Measurements from ENCODE around the gene OCIAD2.
"Not testable (repeated sequence)": the region's sequence is repeated elsewhere in the genome, so short reads cannot be mapped to it uniquely, and the experiment has no call there.

OCIAD2 gene, protein sequence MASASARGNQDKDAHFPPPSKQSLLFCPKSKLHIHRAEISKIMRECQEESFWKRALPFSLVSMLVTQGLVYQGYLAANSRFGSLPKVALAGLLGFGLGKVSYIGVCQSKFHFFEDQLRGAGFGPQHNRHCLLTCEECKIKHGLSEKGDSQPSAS

DNA sequence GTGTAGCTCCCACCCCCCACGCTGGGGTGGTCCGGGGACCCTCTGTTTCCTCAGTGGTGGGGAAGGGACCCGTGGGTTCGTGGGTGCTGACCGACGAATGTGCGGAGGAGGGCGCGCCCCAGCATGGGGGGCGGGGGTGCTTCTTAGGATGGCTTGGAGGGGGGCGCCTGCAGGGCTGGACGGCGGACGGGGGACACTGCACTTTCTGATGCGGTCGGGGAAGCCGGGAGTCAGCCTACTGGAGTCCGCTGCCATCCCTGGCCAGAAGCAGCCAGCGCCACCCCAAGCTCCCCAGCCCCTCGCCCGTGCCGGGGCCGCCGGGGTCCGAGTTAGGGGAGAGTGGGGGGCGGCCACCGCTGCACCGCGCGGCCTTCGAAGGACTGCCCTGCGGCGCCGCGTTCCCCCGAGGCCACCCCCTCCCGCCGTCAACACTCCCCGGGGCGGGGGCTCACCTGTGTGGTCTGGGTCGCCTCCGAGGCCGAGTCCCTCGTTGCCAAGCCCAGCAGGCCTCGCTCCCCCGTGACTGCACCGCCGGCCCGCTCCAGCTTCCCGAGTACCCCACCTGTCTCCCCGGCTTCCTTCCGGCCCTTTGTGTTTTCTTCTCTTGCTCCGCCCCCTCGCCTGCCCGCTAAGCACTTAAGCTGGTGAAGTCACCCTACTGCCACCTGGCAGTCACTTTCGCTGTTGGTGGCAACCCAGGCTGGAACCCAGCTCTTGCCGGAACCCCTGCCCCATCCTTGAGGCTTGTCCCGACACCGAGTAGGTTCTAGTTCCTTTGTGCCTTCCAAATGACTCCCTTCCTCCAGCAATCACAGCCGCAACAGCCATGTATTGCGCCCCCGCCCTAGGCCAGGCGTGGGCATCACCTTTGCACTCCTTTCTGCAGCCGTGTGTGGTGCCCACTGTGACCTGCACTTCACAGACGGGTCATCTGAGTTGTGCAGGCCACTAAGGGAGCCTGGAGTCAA is at the start of gene OCIAD2:
Gene OCIAD2 (minus strand): TSS at position 569 of the 968 bp plus-strand sequence. CDS start 2,225 bp downstream, outside the sequence.
- no peak for DNase-seq (ENCODE audit: low read depth)

DNA sequence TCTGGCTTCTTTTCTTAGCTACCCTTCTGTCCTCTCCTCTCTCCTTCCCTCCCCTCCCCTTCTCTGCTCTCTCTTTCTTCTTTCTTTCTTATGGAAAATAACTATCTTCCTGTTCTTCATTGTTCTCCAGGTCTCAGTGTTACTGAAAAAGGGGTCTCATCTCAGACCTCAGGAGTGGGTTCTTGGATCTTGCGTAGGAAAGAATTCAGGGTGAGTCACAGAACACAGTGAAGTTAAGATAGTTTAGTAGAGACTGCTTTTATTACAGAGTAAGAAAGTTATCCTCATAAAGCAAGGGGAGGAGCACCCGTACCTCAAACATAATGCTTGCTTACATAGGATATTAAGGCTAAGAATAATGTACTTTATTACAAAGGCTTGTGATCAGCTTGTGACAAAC is 47.7 kb upstream of the OCIAD2 start:
- no peak for DNase-seq (ENCODE audit: low read depth)

DNA sequence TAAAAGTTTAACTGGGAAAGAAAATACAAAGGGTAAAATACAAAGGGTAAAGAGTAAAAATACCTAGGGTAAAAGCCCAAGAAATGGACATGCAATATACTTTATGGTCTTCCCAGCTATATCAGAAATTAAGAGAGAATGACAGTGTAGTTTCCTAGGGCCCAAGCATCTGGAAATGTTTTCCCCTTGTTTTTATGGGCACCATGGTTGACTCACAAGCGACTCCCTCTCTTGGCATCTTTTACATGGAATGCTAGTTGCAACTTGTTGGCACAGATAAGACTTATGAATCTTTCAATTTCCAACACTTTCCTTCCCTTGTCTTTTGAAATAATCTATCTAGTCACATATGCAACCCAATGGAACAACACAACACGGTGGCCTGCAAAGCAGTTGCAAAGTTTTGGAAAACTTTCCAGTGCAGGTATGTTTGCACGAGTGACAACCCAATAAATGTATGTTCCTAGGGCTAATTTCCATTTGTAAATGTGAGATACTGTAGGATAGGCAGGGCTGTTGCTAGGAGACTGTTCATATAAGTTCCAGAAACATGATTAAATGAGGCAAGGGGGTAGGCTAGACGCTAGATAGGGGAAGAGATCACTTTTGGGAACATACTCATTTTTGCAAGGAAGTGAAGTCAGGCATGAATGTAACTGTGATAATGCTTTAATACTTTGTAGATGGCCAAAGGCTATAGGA is 43.1 kb upstream of the OCIAD2 start:
- DNase-seq (ENCODE audit: low read depth): peak; percentile 41

DNA sequence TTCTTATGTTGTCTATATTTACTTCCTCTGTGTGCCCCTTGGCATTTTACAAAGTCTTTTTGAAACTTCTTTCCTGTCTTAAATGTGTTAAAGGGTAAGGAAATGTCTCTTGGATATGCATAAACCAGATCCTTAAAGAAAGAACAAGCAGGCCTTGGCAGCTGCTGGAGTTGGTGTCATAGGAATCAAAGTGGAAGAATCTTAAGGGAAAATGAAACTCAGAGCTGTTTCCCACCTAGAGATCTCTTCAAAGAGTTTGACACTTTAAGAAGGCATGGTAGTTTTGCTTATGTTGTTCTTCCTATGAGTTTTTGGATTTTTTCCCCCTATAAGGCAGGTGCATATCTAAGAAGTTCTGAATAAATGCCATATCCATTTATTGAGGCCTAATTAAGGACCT is 42.5 kb upstream of the OCIAD2 start:
- DNase-seq (ENCODE audit: low read depth): no peak

DNA sequence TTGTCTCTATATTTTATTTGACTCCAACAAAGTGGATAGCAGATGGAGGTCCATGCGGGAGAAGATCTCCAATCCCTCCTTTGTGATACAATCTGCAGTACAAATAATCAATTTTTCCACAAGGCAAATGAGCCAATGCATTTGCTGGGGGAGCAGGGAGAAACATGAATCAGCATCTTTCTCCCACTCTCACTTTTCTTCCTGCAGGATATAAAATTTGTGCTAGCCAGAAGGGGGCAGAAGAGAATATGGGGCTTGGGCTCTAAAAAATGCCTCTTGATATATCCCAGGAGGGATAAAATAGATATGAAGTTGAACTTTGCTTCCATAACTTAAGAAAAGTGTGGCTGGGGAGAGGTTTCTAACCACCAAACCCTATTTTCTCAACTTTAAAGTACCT is 41.2 kb upstream of the OCIAD2 start:
- DNase-seq (ENCODE audit: low read depth): no peak

DNA sequence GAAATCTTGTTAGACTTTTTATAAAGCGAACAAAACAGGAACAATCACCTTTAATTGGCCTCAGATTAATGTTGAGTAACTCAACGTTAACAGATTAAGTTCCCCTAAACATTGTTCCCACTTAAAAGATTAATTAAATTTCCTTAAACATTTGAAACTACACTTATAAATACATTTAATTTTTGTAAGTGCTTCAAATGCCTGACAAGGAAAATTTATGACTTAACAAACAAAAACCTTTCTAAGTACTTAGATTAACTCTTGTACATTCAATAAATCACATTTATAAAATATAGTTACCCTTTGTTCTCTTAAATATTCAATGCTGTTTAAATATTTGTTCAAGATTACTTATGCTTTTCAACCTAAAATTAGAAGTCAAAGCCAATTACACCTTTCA is 39.4 kb upstream of the OCIAD2 start:
- no peak for DNase-seq (ENCODE audit: low read depth)

DNA sequence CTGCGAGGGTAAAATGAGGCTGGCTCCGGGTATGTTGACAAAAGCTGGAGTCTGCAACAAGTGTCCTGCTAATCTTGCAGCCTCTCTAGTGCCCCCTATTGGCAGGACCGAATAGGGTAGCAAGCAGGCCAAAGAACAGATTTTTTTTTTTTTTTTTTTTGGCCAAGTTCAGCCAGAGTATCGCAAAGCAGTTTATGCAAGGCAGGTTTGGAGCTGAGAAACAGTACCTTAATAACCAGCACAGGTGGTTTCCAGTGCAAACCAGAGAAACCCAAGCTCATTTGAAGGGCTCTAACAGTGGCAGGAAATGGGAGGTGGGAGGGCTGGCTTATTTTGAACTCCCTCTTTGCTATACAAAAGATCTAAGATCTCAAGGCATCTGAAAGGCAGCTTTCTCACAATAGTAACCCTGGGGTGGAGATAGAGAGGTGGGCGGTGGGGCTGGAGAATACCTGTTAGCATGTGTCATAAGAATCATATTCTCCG is 38.2 kb upstream of the OCIAD2 start:
- DNase-seq (ENCODE audit: low read depth): no peak

DNA sequence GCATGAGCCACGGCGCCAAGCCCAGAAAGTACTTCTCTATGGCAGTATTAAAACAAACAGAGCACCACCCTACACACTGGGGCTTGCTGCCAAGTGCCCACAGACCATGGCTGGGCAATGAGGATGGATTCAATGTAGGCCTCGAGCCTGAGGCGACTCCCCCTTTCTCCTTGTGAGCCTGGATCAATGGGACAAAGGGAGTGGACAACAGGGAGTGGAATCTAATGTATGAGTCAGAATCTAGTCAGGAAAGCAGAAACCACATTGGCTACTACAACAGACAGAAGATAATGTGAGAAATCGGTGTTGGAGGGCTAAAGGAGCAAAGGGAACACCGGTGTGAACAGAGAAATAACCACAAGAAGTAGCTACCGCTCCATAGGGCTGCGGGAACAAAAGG is 37.7 kb upstream of the OCIAD2 start:
- no peak for DNase-seq (ENCODE audit: low read depth)

DNA sequence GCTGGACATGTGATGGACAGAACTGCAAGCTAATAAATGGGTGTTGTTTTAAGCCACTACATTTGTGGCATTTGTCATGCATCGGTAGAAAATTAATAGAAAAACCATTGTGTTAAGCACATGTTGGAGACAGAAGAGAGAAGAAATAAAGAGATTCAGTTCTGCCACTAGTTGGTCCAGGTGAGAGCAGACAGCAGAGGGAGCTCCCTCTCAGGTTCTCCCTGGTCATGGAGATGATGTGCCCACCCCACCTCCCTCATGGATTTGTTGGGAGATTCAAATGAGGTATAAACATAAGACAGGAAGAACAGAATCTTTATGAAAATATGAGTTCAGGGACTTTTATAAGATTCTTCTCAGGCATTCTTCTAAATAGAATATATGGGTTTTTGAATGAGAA is 36.8 kb upstream of the OCIAD2 start:
- DNase-seq (ENCODE audit: low read depth): no peak

DNA sequence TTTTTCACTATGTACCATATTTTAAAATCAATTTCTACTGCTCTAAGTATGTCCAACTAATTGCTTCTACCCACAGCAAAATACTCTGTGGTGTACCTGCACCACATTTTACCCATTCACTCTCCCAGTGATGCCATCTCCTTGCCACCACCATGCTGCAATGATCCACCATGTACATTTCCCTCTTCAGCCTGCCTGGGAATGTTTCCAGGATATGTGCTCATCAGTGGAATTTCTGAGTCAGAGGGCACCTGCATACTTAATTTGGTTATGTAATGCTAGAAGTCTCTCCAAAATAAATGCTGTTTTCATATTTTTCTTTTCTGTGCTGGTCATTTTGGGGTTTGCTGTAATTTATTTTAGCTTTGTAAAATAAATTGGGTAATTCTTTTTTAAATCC is 33.2 kb upstream of the OCIAD2 start:
- DNase-seq (ENCODE audit: low read depth): peak; percentile 47

DNA sequence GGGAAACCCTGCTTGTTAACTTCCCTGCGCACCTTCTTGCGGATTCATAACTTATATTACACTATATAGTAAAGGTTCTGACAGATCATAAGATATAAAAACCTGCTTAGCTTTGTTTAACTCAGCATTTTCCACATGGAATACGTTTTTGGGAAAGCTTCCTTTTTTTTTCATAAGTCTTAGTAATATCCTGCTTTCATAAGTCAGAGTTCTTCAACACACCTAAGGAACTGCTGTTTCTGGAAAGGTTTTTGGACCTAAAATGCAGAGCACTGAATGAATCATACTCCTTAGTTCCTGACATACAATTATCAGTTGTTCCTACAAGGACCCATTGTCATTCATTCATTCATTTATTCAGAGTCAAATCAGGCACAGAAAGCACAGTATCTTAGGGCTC is 32.3 kb upstream of the OCIAD2 start:
- no peak for DNase-seq (ENCODE audit: low read depth)

DNA sequence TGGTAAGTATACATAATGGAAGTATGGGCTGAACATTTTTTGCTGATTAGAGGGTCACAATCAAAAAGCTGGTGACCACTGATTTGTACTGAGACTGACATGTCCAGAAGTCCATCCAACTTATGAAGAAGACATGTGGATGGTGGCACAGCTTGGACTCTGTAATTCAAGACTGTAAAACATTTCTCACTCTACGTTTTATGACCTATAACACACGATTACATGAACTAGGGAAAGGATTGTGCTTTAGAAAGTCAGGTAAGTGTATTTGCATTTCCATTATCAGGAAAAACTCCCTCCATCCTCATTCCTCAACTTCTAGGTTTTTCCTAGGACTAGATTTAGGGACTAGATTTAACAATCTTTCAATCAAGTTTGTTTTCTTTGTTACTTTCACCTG is 30.5 kb upstream of the OCIAD2 start:
- no peak for DNase-seq (ENCODE audit: low read depth)

DNA sequence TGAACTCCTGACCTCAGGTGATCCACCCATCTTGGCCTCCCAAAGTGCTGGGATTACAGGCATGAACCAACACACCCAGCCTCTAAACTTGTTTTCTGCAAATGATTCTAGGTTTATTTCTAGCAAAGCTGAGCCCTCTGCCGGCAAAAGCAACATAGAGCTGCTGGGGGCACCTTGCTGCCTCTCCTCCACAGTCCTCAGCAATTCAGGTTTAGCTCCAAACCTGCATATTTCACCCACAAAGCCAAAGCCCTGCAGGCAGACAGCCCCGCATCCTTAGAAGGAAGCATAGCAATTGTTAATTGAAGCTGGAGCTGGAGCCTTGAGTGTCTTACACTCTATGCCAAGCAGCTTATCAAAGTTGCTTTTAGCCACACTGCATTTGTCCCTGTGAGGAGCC is 24.9 kb upstream of the OCIAD2 start:
- no peak for DNase-seq (ENCODE audit: low read depth)

DNA sequence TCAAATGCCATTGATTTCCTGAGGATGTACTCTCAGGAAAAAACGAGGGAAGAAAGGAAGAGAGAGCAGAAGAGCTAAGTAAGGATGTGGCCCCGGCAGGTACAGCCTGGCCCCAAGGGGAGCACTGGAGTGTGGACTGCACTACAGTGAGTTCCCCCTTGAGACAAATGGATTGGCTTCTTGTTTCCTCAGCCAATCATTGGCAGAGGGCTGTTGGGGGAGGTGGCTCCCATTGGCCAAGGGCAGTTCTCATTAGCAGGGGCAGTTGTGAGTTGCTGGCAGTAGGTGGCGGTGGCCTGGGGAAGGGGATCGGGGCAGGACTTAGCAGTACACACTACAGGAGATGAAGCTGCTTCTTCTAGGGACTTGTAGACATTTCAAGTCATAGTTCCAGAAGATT is 24.1 kb upstream of the OCIAD2 start:
- no peak for DNase-seq (ENCODE audit: low read depth)

DNA sequence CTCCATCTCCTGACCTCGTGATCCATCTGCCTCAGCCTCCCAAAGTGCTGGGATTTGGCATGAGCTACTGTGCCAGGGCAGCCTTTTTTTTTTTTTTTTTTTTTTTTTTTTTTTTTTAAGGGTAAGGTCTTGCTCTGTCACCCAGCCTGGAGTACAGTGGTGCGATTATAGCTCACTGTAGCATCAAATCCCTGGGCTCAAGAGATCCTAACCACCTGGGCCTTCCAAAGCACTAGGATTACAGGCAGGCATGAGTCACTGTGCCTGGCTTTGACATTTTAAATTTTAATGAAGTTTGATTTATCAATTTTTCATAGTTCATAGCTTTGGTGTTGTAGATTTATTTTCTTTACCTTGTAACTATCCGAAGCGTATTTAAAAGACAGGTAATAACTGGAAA is 17.8 kb upstream of the OCIAD2 start:
- DNase-seq (ENCODE audit: low read depth): no peak

DNA sequence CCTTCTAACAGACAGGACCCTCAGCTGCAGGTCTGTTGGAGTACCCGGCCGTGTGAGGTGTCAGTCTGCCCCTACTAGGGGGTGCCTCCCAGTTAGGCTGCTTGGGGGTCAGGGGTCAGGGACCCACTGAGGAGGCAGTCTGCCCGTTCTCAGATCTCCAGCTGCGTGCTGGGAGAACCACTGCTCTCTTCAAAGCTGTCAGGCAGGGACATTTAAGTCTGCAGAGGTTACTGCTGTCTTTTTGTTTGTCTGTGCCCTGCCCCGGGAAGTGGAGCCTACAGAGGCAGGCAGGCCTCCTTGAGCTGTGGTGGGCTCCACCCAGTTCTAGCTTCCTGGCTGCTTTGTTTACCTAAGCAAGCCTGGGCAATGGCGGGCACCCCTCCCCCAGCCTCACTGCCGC is 16.5 kb upstream of the OCIAD2 start:
- not testable (repeated sequence) for DNase-seq (ENCODE audit: low read depth)

DNA sequence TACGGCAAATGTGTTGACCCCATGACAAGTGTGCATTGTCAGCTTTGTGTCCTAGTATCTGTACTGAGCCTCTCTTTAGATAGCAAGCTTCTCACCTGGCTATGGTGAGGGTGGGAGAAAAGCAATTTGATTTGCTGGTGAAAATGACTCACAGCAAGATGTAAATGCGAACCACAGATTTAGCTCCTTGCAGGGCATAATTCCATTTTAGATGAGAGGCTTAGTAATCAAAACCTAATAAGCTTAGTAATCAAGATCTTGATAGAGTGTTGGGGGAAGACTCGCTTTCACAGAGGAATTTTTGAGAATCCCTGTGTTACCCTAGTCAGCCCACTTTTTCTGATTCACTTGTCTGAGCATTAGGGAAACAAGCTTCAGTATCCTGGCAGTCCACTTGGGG is 7.7 kb upstream of the OCIAD2 start:
- DNase-seq (ENCODE audit: low read depth): no peak

DNA sequence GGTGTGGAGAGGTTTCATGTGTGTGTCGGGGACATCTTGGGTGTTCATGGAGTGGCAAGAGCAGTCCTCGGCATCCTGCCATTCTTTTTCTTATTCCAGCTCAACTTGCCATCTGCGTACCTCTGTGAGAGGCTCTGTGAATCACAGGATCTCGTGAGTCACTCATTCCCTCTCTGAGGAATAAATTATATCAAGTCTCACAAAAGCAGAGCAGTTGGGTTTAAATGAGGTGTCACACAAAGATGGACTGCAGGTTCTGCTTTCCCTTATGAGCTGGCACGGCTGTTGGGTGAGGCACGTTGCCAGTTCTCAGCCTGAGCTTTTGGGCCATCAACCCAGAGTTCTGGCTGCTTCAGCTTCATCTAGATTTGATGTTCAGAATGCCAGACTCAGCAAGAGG is 6.8 kb upstream of the OCIAD2 start:
- DNase-seq (ENCODE audit: low read depth): no peak

DNA sequence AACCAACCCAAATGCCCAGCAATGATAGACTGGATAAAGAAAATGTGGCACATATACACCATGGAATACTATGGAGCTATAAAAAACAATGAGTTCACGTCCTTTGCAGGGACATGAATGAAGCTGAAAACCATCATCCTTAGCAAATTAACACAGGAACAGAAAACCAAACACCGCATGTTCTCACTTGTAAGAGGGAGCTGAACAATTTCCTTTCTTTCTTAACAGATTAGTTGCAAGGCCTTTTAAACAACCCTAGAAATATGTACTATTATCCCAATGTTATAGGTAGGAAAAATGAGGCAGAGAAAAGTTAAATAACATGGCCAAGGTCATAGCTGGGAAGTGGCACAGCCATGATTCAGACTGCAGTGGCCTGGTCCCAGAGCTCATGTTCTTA is 5.8 kb upstream of the OCIAD2 start:
- DNase-seq (ENCODE audit: low read depth): no peak

DNA sequence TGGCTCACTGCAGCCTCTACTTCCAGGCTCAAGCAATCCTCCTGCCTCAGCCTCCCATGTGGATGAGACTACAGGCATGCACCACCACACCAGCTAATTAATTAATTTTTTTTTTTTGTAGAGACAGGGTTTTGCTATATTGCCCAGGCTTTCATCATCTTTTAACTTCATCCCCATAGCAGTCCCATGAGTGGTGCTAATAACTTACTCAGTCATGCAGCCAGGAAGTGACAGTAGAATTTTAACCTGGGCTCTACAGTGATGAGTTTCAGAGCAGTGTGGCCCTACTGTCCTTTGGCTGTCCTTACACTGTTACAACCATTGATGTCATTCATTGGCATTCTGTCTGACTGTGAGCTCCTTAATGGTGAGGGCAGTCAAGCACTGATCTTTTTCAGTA is 3.9 kb upstream of the OCIAD2 start:
- no peak for DNase-seq (ENCODE audit: low read depth)

DNA sequence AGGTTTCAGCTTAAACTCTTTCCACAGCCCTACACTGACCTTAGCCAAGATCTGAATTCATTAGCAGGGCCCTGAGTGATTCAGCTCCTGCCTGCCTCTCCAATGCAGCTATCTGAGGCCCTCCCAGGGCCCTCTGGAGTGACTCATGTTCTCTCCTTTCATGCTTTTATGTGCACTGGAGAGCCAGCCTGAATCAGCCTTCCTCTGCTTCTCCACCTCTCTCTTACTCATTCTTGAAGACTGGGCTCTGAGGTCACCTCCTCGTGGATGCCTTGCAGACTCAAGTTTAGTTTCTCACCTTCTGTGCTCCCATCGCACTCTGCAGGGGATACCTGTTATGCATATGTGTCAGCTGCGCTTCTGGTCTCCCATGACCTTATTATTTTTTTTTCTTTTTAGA is 3.1 kb upstream of the OCIAD2 start:
- DNase-seq (ENCODE audit: low read depth): peak; percentile 83

DNA sequence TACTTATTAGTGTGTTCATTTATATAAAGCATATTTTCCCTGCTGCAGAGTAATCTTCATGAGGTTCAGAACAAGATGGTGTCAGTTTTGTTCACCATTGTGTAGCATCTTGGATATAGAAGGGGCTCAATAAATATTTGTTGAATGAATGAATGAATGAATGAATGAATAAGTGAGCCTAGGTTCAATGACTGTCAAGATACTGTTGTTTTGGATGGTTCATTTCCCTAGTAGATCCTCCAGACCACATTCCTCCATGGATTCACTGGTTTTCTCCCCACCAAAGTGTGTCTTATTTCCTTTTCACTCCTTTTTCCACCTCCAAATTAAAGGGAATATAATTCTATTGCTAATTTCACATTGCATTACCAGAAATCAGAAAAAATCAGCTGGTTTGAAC is 2.1 kb upstream of the OCIAD2 start:
- DNase-seq (ENCODE audit: low read depth): no peak
